Right cardiac atrium (tissue), 5 donors: ENCODE measurements around the gene LRRC1. TPM values are rescaled to one million over a fixed set of nuclear protein-coding genes. Genes with fewer than 3 reads are reported as not detected.

Experiments
- ATAC-seq, 2 donors: fragments of 200-7000 bp; cut with Tn5 transposase; one replicate each; pipeline versions ENCODE4 v1.8.0 to v1.9.1; 2020; ENCODE audit warnings: moderate library complexity in 2 of 2, mild to moderate bottlenecking in 1 of 2
- DNase-seq, 3 donors: peaks; one replicate each; pipeline ENCODE4 v3.0.0-alpha.2; 2020
- H3K27ac ChIP-seq: one replicate; pipeline ENCODE4 v1.5.1; 2013; ENCODE audit warnings: mild to moderate bottlenecking, low read length, control low read depth, moderate library complexity
- H3K27me3 ChIP-seq: one replicate; pipeline ENCODE4 v1.6.1; 2013; ENCODE audit not compliant: control insufficient read depth, insufficient read depth
- H3K4me1 ChIP-seq: one replicate; pipeline ENCODE4 v1.6.1; 2013; ENCODE audit warnings: low read length; ENCODE audit not compliant: control insufficient read depth, insufficient read depth
- H3K4me3 ChIP-seq: one replicate; pipeline ENCODE4 v1.5.1; 2013; ENCODE audit warnings: low read length, control low read depth
- H3K9me3 ChIP-seq: one replicate; pipeline ENCODE4 v1.6.1; 2013; ENCODE audit warnings: low read length; ENCODE audit not compliant: control insufficient read depth
- whole genome bisulfite sequencing: extraction: QIAGEN DNeasy Blood & Tissue Kit; methylation state at CpG from one replicate; pipeline ENCODE4 v1.1.7; 2013; 5-methylcytosine and 5-hydroxymethylcytosine counted together
- intact Hi-C, 4 donors: fragments of 100-400 bp; cut with DNase I; formaldehyde crosslinking; loops; one replicate each; pipeline versions ENCODE4 v1.11.0 to v1.14.0; 2022 to 2023
- polyA plus RNA-seq: library from polyadenylated mRNA; stranded (reverse); fragments of 200-250 nt; gene quantifications from one replicate; pipeline ENCODE4 v1.2.3, GENCODE V29; 2013
- total RNA-seq, 4 donors: library from RNA; stranded (reverse); fragmentation: NEBNext Ultra II Directional; extraction: Animal tissue kit (Norgen Biotek cat#: 25700); gene quantifications; one replicate each; pipeline ENCODE4 v1.2.1, GENCODE V29; 2021
- donor health status: healthy with polysubstance abuse.
- donor health status: DM: no; HTN: yes; CAD: no.
- donor health status: DM: no; HTN: no; CAD: no.
- donor health status: DM: no; HTN: yes; CAD: no; lungs with severe emphysema.
- donor health status: DM: yes; HTN: yes; CAD: no.

The LRRC1 gene
- total and polyA plus RNA-seq, 5 donors = 1.9 to 3.6 (median 3.2) TPM

- H3K27ac ChIP-seq = no peak overlapping the region
- intact Hi-C loops = no loop called here
- H3K9me3 ChIP-seq = no peaks in the 10 kb centered on the region
- no peaks in the 10 kb centered on the region for H3K27me3 ChIP-seq
- no peak for DNase-seq
- WGBS = 95% methylated on average over 1 of the region's 1 CpG
- H3K4me1 ChIP-seq = no peaks in the 10 kb centered on the region
- no peak overlapping the region for H3K4me3 ChIP-seq
- ATAC-seq = no peak
Measured at GRCh38 chr6:53892707-53893106, 97.9 kb downstream of the LRRC1 start.

DNA sequence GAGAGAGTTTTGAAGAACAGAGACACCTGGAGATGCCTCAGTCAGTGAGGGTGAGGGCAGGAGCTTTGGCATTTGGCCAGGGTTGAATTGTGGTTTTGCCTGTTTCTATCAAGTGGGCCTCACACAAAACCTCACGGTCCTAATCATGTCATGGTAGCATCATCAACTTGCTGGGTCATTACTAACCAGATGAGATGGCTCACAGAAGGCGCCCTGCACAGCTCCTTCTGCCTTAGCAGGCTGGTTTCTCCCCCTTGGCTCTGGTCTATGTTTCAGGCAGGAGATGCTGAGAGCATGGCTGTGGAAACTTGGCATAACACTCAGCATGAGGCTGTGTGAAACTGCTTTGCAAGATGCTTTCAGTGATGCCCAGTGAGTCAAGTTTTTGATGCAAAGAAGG lies 99.3 kb downstream of the LRRC1 start:
- Histone ChIP-seq H3K4me1 (no peaks in the 10 kb centered on the region), H3K27me3 (no peaks in the 10 kb centered on the region), H3K4me3 (no peak overlapping the region), H3K9me3 (no peaks in the 10 kb centered on the region), H3K27ac (no peak overlapping the region)
- ATAC-seq = no peak
- intact Hi-C loops = no loop called here
- no peak for DNase-seq
- 53% methylated on average over 2 of the region's 2 CpGs for WGBS

DNA sequence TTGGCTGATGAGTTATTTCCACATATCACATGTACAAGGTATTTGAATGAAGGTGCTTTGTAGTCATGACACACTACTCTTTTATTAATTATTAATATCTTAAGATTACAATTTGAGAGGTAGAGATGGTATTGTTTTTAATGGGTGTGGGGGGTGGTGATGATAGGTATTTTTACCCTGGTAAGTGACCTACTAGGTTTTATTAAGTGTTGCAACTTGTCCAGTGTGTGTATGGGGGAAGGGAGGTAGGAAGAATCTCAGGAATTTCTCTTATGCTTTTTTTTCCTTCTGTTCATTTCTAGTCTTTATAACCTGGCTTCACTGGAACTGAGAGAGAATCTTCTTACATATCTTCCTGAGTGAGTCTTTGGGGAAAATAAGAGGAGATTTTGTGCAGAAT lies 101.4 kb downstream of the LRRC1 start:
- no peak for DNase-seq
- H3K4me3 ChIP-seq = no peak overlapping the region
- ATAC-seq = no peak
- intact Hi-C loops = no loop called here
- H3K27me3 ChIP-seq = no peaks in the 10 kb centered on the region
- H3K4me1 ChIP-seq = no peaks in the 10 kb centered on the region
- no peak overlapping the region for H3K27ac ChIP-seq
- H3K9me3 ChIP-seq = no peaks in the 10 kb centered on the region

DNA sequence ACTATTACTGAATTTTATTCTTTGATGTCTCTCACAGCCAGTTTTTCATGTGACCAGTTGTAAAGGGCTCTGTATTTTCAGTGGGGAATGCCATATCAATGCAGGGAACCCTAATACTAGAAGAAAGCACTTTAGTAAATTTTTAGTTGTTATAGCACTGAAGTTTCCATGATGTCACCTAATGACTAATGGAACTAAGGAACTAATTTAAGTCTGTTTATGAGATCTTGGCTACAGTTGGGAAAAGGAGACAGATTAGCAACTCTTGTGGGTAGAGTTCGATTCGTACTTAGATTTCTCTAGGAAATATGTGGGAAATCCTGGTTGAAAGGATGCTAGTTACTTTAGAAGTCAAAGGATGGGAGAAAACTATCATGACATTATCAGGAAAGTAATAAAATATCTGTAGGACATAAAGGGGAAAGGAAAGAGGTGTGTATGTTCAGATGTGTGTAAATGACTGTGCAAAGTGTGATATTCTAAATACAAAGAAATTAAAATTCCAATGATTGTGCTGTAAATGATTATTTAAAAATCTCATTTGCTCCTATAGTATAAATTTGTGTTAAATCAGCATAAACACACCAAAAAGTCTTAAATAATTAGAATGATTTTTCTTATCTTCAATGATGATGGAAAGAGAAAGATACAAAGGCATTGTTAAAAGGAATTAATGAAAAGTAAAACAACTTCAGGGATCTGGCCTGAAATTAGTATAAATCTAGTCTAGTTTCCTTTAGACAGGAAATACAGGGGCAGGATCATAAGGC lies 103.4 kb downstream of the LRRC1 start:
- Histone ChIP-seq H3K27me3 (no peaks in the 10 kb centered on the region), H3K27ac (no peak overlapping the region), H3K4me3 (no peak overlapping the region), H3K4me1 (no peaks in the 10 kb centered on the region), H3K9me3 (no peaks in the 10 kb centered on the region)
- no peak for DNase-seq
- intact Hi-C loops = no loop called here
- 79% methylated on average over 2 of the region's 2 CpGs for WGBS
- no peak for ATAC-seq

GRCh38 chr6:53899512-53899911 lies 104.7 kb downstream of the LRRC1 start:
- no peaks in the 10 kb centered on the region for H3K4me1 ChIP-seq
- H3K27me3 ChIP-seq = no peaks in the 10 kb centered on the region
- no peaks in the 10 kb centered on the region for H3K9me3 ChIP-seq
- intact Hi-C loops = no loop called here
- peak; percentile 29 to 91 for ATAC-seq
- no peak overlapping the region for H3K4me3 ChIP-seq
- H3K27ac ChIP-seq = no peak overlapping the region
- WGBS = 72% methylated on average over 5 of the region's 5 CpGs
- DNase-seq = no peak

- 88% methylated on average over 2 of the region's 2 CpGs for WGBS
- no peak for DNase-seq
- ATAC-seq = no peak
- H3K4me3 ChIP-seq = no peak overlapping the region
- H3K9me3 ChIP-seq = no peaks in the 10 kb centered on the region
- H3K4me1 ChIP-seq = no peaks in the 10 kb centered on the region
- no peak overlapping the region for H3K27ac ChIP-seq
- intact Hi-C loops = no loop called here
- H3K27me3 ChIP-seq = no peaks in the 10 kb centered on the region
Measured at GRCh38 chr6:53903357-53903756, 108.6 kb downstream of the LRRC1 start.

DNA sequence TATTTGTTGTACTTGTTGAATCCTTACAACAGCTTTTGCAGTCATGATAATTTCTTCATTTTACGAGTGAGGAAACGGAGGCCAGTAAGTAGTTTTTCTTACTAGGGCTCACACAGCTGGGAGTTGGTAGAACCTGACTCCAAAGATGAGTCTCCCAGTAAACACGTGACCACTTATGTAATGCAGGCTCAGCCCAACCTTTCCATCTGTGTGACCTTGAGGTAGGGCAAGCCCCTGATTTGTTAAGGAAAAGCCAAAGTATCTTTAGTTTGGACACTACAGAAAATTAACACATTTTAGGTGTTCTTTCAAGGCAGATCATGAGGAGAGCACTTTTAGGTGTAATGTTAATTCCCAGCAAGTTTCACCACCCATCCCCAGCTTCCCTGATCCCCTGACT lies 111.3 kb downstream of the LRRC1 start:
- Histone ChIP-seq H3K4me3 (no peak overlapping the region), H3K4me1 (no peaks in the 10 kb centered on the region), H3K9me3 (no peaks in the 10 kb centered on the region), H3K27me3 (no peaks in the 10 kb centered on the region), H3K27ac (no peak overlapping the region)
- DNase-seq (no peak), ATAC-seq (no peak)
- WGBS = 91% methylated on average over 3 of the region's 3 CpGs
- intact Hi-C loops = no loop called here

GRCh38 chr6:53906842-53907241 lies 112.0 kb downstream of the LRRC1 start:
- WGBS = 63% methylated on average over 3 of the region's 3 CpGs
- intact Hi-C loops = no loop called here
- H3K4me1 ChIP-seq = no peaks in the 10 kb centered on the region
- no peak overlapping the region for H3K27ac ChIP-seq
- no peaks in the 10 kb centered on the region for H3K27me3 ChIP-seq
- ATAC-seq (no peak), DNase-seq (no peak)
- H3K4me3 ChIP-seq = no peak overlapping the region
- no peaks in the 10 kb centered on the region for H3K9me3 ChIP-seq

DNA sequence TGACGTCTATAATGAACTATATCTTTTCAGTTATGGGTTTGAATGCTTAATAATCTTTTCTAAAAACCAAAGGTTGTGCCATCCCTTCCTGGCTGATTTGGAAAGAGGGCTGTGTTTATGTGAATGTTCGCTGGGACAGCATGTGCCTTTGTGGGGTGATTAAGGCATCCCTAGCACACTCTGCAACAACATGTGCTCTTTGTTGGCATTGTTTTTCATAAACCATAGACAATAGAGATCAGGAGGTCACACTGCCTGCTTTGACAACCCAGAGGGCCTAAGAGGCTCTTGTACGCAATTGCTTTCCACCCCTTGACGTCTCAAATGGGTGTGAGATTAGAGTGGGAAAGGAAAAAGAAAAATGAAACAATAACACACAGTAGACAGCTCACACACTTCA lies 116.0 kb downstream of the LRRC1 start:
- 85% methylated on average over 4 of the region's 4 CpGs for WGBS
- Histone ChIP-seq H3K27ac (no peak overlapping the region), H3K4me1 (no peaks in the 10 kb centered on the region), H3K4me3 (no peak overlapping the region), H3K9me3 (no peaks in the 10 kb centered on the region), H3K27me3 (no peaks in the 10 kb centered on the region)
- no peak for DNase-seq
- ATAC-seq = peak; percentile 47 to 55
- intact Hi-C loops = no loop called here

DNA sequence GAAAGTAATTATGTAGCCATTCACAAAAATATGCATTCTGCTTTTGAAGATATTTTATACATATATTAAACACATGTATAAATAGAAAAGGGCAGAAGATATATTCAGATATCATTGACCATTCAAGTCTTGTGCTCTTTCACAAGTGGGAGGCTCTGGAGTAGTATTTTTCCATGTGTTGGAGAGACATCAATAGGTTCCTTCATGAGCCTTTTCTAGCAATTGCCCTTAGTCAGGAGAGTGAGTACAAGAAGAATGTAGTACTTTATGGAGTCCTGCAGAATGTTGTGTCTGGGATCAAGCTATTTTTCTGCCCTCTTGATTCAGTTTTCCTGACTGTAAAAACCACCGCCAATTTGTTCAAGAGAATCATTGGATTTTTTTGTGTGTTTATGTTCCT lies 117.9 kb downstream of the LRRC1 start:
- DNase-seq (no peak), ATAC-seq (no peak)
- H3K4me1 ChIP-seq = no peaks in the 10 kb centered on the region
- intact Hi-C loops = no loop called here
- H3K9me3 ChIP-seq = no peaks in the 10 kb centered on the region
- H3K27ac ChIP-seq = no peak overlapping the region
- no peak overlapping the region for H3K4me3 ChIP-seq
- H3K27me3 ChIP-seq = no peaks in the 10 kb centered on the region
- WGBS = 90% methylated on average over 1 of the region's 1 CpG

DNA sequence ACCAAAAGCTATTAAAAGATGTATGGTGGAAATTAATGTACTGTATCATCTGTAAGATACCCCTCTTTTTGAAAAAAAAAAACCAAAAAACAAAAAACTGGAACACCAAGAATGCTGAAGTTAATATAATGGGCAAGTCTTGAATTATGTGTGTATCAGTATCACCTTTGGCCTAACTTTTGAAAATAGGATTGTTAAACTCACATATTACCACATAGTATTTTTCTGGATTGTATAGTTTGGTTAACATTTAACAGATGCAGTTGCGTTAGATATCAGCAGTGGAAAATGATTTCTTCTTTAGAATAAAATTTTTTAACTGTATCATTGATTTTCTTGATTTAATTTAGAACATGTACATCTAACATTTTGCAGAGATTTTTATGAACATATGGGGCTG lies 118.5 kb downstream of the LRRC1 start:
- intact Hi-C loops = no loop called here
- Histone ChIP-seq H3K27ac (no peak overlapping the region), H3K27me3 (no peaks in the 10 kb centered on the region), H3K9me3 (no peaks in the 10 kb centered on the region), H3K4me1 (no peaks in the 10 kb centered on the region), H3K4me3 (no peak overlapping the region)
- 97% methylated on average over 1 of the region's 1 CpG for WGBS
- DNase-seq (no peak), ATAC-seq (no peak)
